Subcutaneous abdominal adipose tissue (tissue), 5 donors: Measurements from ENCODE around the gene OLFM4.

Source experiments
- H3K27ac ChIP-seq: one replicate; pipeline ENCODE4 v1.7.0; 2013; ENCODE audit warnings: low read depth, mild to moderate bottlenecking, inconsistent platforms, low read length, moderate library complexity
- H3K27me3 ChIP-seq, 5 donors: one replicate each; pipeline ENCODE4 v1.7.0; 2013; ENCODE audit warnings: low read length in 5 of 5, inconsistent platforms in 1 of 5; ENCODE audit not compliant: control insufficient read depth in 5 of 5, insufficient read depth in 4 of 5
- H3K36me3 ChIP-seq, 5 donors: one replicate each; pipeline ENCODE4 v1.7.0; 2013; ENCODE audit warnings: low read length in 5 of 5; ENCODE audit not compliant: control insufficient read depth in 5 of 5, insufficient read depth in 5 of 5
- H3K4me1 ChIP-seq, 5 donors: one replicate each; pipeline ENCODE4 v1.7.0; 2013; ENCODE audit warnings: low read length in 5 of 5, mild to moderate bottlenecking in 3 of 5, moderate library complexity in 1 of 5; ENCODE audit not compliant: control insufficient read depth in 5 of 5, insufficient read depth in 5 of 5
- H3K4me3 ChIP-seq, 5 donors: one replicate each; pipeline ENCODE4 v1.7.0; 2013; ENCODE audit warnings: low read length in 5 of 5, low read depth in 1 of 5
- H3K9ac ChIP-seq, 5 donors: one replicate each; pipeline ENCODE4 v1.7.0; 2013; ENCODE audit warnings: low read length in 5 of 5, mild to moderate bottlenecking in 4 of 5, moderate library complexity in 3 of 5
- H3K9me3 ChIP-seq, 5 donors: one replicate each; pipeline ENCODE4 v1.7.0; 2013; ENCODE audit warnings: low read length in 5 of 5; ENCODE audit not compliant: control insufficient read depth in 5 of 5
- donor health status: healthy.
- donor health status: healthy.
- donor health status: healthy.
- donor health status: healthy.
- donor health status: healthy.

Gene OLFM4

GRCh38 chr13:53060840-53061490 lies 32.4 kb downstream of the OLFM4 start:
- peaks cover 0 to 3% (median 0%) of the 10 kb centered on the region in 5 donors for H3K27me3 ChIP-seq
- no peak overlapping the region for H3K9ac ChIP-seq
- peaks cover 0 to 6% (median 3%) of the 10 kb centered on the region in 5 donors for H3K4me1 ChIP-seq
- H3K27ac ChIP-seq = no peak overlapping the region
- no peaks in the 10 kb centered on the region for H3K9me3 ChIP-seq
- no peaks in the 10 kb centered on the region for H3K36me3 ChIP-seq
- H3K4me3 ChIP-seq = no peak overlapping the region

GRCh38 chr13:53064731-53065130 lies 36.1 kb downstream of the OLFM4 start:
- H3K27ac ChIP-seq = no peak overlapping the region
- no peak overlapping the region for H3K9ac ChIP-seq
- H3K4me1 ChIP-seq = peaks cover 0 to 10% (median 3%) of the 10 kb centered on the region in 5 donors
- H3K4me3 ChIP-seq = no peak overlapping the region
- H3K9me3 ChIP-seq = no peaks in the 10 kb centered on the region
- H3K27me3 ChIP-seq = peaks cover 0 to 3% (median 0%) of the 10 kb centered on the region in 5 donors
- no peaks in the 10 kb centered on the region for H3K36me3 ChIP-seq

GRCh38 chr13:53066411-53066810 lies 37.8 kb downstream of the OLFM4 start:
- H3K9me3 ChIP-seq = no peaks in the 10 kb centered on the region
- peaks cover 0 to 10% (median 3%) of the 10 kb centered on the region in 5 donors for H3K4me1 ChIP-seq
- H3K27me3 ChIP-seq = peaks cover 0 to 3% (median 0%) of the 10 kb centered on the region in 5 donors
- H3K4me3 ChIP-seq = no peak overlapping the region
- H3K36me3 ChIP-seq = no peaks in the 10 kb centered on the region
- no peak overlapping the region for H3K27ac ChIP-seq
- H3K9ac ChIP-seq = no peak overlapping the region

GRCh38 chr13:53068585-53069520 lies 40.2 kb downstream of the OLFM4 start:
- Histone ChIP-seq H3K4me1 (peaks cover 0 to 10% (median 3%) of the 10 kb centered on the region in 5 donors), H3K4me3 (no peak overlapping the region), H3K36me3 (no peaks in the 10 kb centered on the region), H3K9ac (no peak overlapping the region), H3K27ac (no peak overlapping the region), H3K27me3 (peaks cover 0 to 3% (median 0%) of the 10 kb centered on the region in 5 donors), H3K9me3 (no peaks in the 10 kb centered on the region)

GRCh38 chr13:53069800-53070199 lies 41.2 kb downstream of the OLFM4 start:
- Histone ChIP-seq H3K27ac (no peak overlapping the region), H3K4me3 (no peak overlapping the region), H3K9me3 (no peaks in the 10 kb centered on the region), H3K9ac (no peak overlapping the region), H3K4me1 (peaks cover 0 to 4% (median 0%) of the 10 kb centered on the region in 5 donors), H3K27me3 (peaks cover 0 to 4% (median 0%) of the 10 kb centered on the region in 5 donors), H3K36me3 (no peaks in the 10 kb centered on the region)

- H3K4me3 ChIP-seq = no peak overlapping the region
- H3K27ac ChIP-seq = no peak overlapping the region
- no peaks in the 10 kb centered on the region for H3K9me3 ChIP-seq
- peaks cover 0 to 5% (median 0%) of the 10 kb centered on the region in 5 donors for H3K27me3 ChIP-seq
- H3K4me1 ChIP-seq = peaks cover 0 to 2% (median 0%) of the 10 kb centered on the region in 5 donors
- no peak overlapping the region for H3K9ac ChIP-seq
- no peaks in the 10 kb centered on the region for H3K36me3 ChIP-seq
These were observed 45.1 kb downstream of the OLFM4 start for GRCh38 chr13:53073711-53074110.

GRCh38 chr13:53074114-53074513 lies 45.5 kb downstream of the OLFM4 start:
- Histone ChIP-seq H3K4me1 (no peaks in the 10 kb centered on the region), H3K27ac (no peak overlapping the region), H3K27me3 (peaks cover 0 to 5% (median 0%) of the 10 kb centered on the region in 5 donors), H3K9me3 (no peaks in the 10 kb centered on the region), H3K36me3 (no peaks in the 10 kb centered on the region), H3K4me3 (no peak overlapping the region), H3K9ac (no peak overlapping the region)

GRCh38 chr13:53075356-53076041 lies 46.9 kb downstream of the OLFM4 start:
- no peaks in the 10 kb centered on the region for H3K9me3 ChIP-seq
- H3K4me1 ChIP-seq = no peaks in the 10 kb centered on the region
- no peak overlapping the region for H3K27ac ChIP-seq
- H3K9ac ChIP-seq = no peak overlapping the region
- no peak overlapping the region for H3K4me3 ChIP-seq
- no peaks in the 10 kb centered on the region for H3K36me3 ChIP-seq
- H3K27me3 ChIP-seq = peaks cover 0 to 5% (median 0%) of the 10 kb centered on the region in 5 donors

GRCh38 chr13:53079691-53080090 lies 51.1 kb downstream of the OLFM4 start:
- H3K27me3 ChIP-seq = peaks cover 0 to 2% (median 0%) of the 10 kb centered on the region in 5 donors
- H3K9ac ChIP-seq = no peak overlapping the region
- no peaks in the 10 kb centered on the region for H3K36me3 ChIP-seq
- no peak overlapping the region for H3K27ac ChIP-seq
- H3K4me3 ChIP-seq = no peak overlapping the region
- peaks cover 0 to 7% (median 3%) of the 10 kb centered on the region in 5 donors for H3K9me3 ChIP-seq
- H3K4me1 ChIP-seq = no peaks in the 10 kb centered on the region
